Measurements from ENCODE around the gene CAPZB.

- TF ChIP-seq CTCF (IDR thresholded peaks at IDR 0.05; ENCODE audit: insufficient read depth, low read length, poor library complexity, severe bottlenecking): no peak
- TF ChIP-seq EZH2phosphoT487 (conservative IDR thresholded peaks at IDR 0.05; ENCODE audit: low read length): no peak
Measured at GRCh38 chr1:19306941-19307340, 178.4 kb downstream of the CAPZB start.
